T-helper 1 cell treated with Interleukin-12 subunit alpha and Interleukin-12 subunit beta and Interleukin-4 antibody, amounts not matched to agents 30 μg/mL and 1 μg/mL, for 36 hours (primary cell): ENCODE data around the gene EPHA6.
"Not testable (repeated sequence)": the region's sequence is repeated elsewhere in the genome, so short reads cannot be mapped to it uniquely, and the experiment has no call there.

ENCODE experiments used
- H3K27ac Mint-ChIP-seq: one replicate; pipeline ENCODE4 v1.8.0; 2021; ENCODE audit warnings: mild to moderate bottlenecking, mixed read lengths
- H3K27me3 Mint-ChIP-seq: one replicate; pipeline ENCODE4 v1.8.0; 2021; ENCODE audit warnings: low read depth, mixed read lengths
- H3K36me3 Mint-ChIP-seq: one replicate; pipeline ENCODE4 v1.8.0; 2021; ENCODE audit warnings: low read depth, mixed read lengths
- H3K4me1 Mint-ChIP-seq: one replicate; pipeline ENCODE4 v1.8.0; 2021; ENCODE audit warnings: low read depth, mixed read lengths
- H3K4me3 Mint-ChIP-seq: one replicate; pipeline ENCODE4 v1.8.0; 2021; ENCODE audit warnings: mild to moderate bottlenecking, moderate library complexity, mixed read lengths
- H3K9me3 Mint-ChIP-seq: one replicate; pipeline ENCODE4 v1.8.0; 2021; ENCODE audit warnings: mixed read lengths

The EPHA6 gene

DNA sequence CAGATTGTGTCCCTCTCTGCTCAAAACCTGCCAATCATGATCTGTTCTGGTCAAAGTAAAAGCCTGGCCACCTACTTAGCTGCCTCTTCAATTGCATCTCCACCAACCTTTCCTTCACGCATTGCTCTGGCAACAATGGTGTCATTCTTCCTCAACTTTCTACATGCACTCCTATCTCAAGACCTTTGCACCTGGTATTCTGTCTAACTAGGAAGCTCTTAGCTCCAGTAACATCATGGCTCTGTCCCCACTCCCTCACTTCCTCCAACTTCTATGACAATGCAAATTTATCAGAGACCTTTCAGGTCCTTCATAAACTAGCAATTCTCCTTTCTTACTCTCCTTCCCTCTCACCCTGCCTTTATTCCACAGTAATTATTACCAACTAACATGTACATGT is 682.7 kb downstream of the EPHA6 start:
- H3K27me3 Mint-ChIP-seq: no peaks in the 10 kb centered on the region
- H3K36me3 Mint-ChIP-seq: no peaks in the 10 kb centered on the region
- H3K9me3 Mint-ChIP-seq: peaks cover 5% of the 10 kb centered on the region

DNA sequence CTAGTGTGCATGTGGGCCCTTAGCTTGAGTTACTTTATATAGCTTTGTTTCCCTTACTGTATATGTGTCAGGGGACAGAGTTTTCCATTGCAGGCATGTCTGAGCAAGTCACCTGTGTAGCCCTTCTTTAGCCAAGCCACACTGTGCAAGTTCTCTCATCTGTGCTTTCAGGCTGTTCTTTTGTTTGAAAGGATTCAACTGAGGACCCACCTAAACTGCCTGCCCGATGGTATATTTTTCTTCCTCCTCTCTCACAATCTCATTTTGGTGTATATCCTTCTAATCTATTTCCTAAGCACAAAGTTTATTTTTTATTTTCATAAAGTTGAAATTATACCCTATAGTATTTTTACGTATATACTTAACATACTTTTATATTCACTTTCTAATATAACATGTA is 690.1 kb downstream of the EPHA6 start:
- H3K27ac Mint-ChIP-seq: no peak overlapping the region
- no peak overlapping the region for H3K4me3 Mint-ChIP-seq
- H3K4me1 Mint-ChIP-seq: no peaks in the 10 kb centered on the region
- no peaks in the 10 kb centered on the region for H3K27me3 Mint-ChIP-seq
- peaks cover 21% of the 10 kb centered on the region for H3K9me3 Mint-ChIP-seq
- H3K36me3 Mint-ChIP-seq: no peaks in the 10 kb centered on the region

More for the DNA sequence above, 682.7 kb downstream of the EPHA6 start:
- H3K4me3 Mint-ChIP-seq: no peak overlapping the region
- no peak overlapping the region for H3K27ac Mint-ChIP-seq
- H3K4me1 Mint-ChIP-seq: no peaks in the 10 kb centered on the region

DNA sequence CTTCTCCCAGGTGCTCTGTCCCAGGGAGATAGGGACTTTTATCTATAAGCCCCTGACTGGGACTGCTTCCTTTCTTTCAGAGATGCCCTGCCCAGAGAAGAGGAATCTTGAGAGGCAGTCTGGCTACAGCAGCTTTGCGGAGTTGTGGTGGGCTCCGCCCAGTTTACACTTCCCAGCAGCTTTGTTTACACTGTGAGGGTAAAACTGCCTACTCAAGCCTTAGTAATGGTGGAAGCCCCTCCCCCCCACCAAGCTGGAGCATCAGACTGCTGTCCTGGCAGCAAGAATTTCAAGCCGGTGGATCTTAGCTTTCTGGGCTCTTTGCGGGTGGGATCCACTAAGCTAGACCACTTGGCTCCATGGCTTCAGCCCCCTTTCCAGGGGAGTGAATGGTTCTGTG is 696.4 kb downstream of the EPHA6 start:
- H3K36me3 Mint-ChIP-seq: no peaks in the 10 kb centered on the region
- no peaks in the 10 kb centered on the region for H3K4me1 Mint-ChIP-seq
- no peak overlapping the region for H3K4me3 Mint-ChIP-seq
- no peak overlapping the region for H3K27ac Mint-ChIP-seq
- peaks cover 6% of the 10 kb centered on the region for H3K9me3 Mint-ChIP-seq
- H3K27me3 Mint-ChIP-seq: no peaks in the 10 kb centered on the region

DNA sequence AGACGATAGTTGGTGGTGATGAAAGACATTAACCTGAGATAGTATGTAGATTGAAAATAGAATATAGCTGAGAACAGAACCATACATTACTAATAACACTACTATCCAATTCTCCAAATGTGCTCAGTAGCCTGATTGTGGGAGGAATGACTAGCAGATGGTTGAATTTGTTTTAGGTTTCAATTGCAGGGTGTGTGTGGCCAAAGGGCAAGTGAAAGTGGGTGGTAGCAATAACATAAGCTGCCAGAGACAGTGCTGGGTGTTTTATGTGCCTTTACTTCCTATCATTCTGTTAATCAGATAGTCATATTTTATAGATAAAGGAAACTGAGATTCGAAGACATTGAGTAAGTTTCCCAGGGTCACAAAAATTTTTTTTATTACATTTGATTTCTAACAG is 700.7 kb downstream of the EPHA6 start:
- Mint-ChIP-seq H3K4me1 (no peaks in the 10 kb centered on the region), H3K27ac (no peak overlapping the region), H3K36me3 (no peaks in the 10 kb centered on the region), H3K27me3 (no peaks in the 10 kb centered on the region), H3K9me3 (no peaks in the 10 kb centered on the region), H3K4me3 (no peak overlapping the region)

DNA sequence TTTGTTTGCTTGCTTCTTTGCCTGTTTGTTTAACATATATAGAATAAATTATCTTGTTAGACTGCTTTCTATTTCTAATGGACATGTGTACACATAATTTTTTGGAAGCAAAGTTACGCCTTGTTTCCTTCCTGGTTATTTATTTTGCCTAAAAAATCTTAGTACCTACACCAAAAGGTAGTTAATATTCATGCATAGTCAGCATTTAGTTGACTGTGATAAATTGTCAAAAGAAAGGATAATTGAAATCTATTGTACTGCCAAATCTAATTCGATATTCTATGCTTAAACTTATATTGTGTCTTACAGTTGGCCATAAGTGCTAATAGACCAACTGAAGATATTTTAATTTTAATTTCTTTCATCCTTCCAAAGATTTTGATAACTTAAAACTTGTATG is 716.3 kb downstream of the EPHA6 start:
- Mint-ChIP-seq H3K27me3 (no peaks in the 10 kb centered on the region), H3K27ac (no peak overlapping the region), H3K9me3 (no peaks in the 10 kb centered on the region), H3K4me1 (no peaks in the 10 kb centered on the region), H3K4me3 (no peak overlapping the region), H3K36me3 (no peaks in the 10 kb centered on the region)

DNA sequence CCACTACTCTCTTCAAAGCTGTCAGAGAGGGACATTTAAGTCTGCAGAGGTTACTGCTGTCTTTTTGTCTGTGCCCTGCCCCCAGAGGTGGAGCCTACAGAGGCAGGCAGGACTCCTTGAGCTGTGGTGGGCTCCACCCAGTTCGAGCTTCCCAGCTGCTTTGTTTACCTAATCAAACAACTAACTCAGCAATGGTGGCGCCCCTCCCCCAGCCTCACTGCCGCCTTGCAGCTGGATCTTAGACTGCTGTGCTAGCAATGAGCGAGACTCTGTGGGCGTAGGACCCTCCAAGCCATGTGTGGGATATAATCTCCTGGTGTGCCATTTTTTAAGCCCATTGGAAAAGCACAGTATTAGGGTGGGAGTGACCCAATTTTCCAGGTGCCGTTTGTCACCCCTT is 733.2 kb downstream of the EPHA6 start:
- H3K9me3 Mint-ChIP-seq, H3K27me3 Mint-ChIP-seq, H3K4me1 Mint-ChIP-seq, H3K4me3 Mint-ChIP-seq, H3K27ac Mint-ChIP-seq, H3K36me3 Mint-ChIP-seq: not testable (repeated sequence)

DNA sequence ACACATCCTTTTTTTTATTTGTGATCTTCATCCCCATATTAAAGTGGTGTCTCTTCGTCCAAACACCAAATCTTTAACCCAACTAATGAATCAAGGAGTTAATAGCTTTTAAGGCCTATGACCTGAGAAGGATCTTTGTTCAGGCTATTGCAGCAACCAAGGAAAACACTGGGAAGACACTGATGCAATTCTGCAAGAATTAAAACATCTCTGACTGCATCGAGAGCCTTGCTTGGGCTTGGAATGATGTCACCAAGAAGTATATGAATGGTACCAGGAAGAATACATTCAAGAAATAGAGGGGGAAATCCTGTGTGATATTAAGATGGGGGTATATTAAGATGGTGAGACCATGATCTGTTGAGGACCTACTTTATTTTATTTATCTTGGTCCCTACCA is 736.0 kb downstream of the EPHA6 start:
- no peak overlapping the region for H3K27ac Mint-ChIP-seq
- no peak overlapping the region for H3K4me3 Mint-ChIP-seq
- no peaks in the 10 kb centered on the region for H3K4me1 Mint-ChIP-seq
- no peaks in the 10 kb centered on the region for H3K27me3 Mint-ChIP-seq
- H3K36me3 Mint-ChIP-seq: no peaks in the 10 kb centered on the region
- H3K9me3 Mint-ChIP-seq: peaks cover 4% of the 10 kb centered on the region

DNA sequence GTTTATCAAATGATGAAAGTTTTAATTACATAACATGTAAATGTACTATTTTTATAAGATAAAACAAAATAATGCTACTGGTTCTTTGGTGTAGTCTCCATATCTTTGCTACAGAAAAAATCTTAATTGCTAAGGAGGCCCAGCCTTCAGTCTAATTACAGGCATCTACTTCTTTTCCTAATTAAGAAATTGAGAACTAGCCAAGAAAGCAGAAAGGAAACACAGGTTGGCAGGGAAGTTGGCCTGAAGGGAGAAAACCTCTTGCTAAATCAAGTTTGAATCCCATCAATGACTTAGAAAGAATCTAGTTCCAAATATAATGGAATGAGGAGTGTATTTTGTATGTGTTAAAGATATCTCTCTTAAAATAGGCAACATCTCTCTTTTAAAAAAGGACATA is 737.8 kb downstream of the EPHA6 start:
- H3K4me1 Mint-ChIP-seq: no peaks in the 10 kb centered on the region
- no peak overlapping the region for H3K27ac Mint-ChIP-seq
- H3K4me3 Mint-ChIP-seq: no peak overlapping the region
- H3K36me3 Mint-ChIP-seq: no peaks in the 10 kb centered on the region
- H3K9me3 Mint-ChIP-seq: no peaks in the 10 kb centered on the region
- no peaks in the 10 kb centered on the region for H3K27me3 Mint-ChIP-seq

DNA sequence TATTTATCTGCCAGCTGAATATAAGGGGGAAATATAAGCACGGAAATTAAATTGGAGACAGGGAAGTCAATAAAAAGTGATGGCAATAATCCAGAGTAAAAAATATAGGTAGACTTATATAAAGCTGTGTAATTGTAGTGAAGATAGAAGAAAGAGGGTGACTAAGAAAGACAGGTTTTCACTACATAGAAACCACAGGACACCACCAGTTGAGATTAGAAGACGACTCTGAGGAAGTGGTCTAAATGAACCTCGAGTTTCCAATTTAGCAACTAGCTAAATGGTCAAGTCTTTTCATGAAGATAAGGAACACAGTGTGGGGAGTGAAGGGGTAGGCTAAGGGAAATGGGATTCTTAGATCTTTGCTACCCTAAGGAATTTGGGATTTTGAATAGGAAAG is 761.3 kb downstream of the EPHA6 start:
- Mint-ChIP-seq H3K9me3 (no peaks in the 10 kb centered on the region), H3K4me1 (no peaks in the 10 kb centered on the region), H3K4me3 (no peak overlapping the region), H3K27me3 (no peaks in the 10 kb centered on the region), H3K27ac (no peak overlapping the region), H3K36me3 (no peaks in the 10 kb centered on the region)

DNA sequence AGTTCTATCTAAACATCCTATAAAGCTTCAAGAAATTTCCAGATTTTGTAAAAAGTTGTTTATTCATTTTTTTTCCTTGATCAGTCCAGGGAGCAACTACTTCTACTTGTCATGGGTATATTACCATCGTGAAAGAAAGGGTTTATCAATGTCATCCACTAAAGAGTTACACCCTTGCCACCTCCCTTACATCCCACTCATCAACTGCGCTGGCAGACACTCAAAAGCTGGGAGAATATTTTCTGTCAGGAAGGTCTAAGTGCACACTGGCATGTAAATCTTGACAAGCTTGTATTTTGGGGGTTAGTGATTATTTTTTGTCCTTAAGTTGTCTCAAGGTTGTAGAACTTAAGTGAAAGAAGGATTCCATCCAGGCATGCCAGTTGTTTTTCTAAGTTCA is 761.8 kb downstream of the EPHA6 start:
- H3K9me3 Mint-ChIP-seq: no peaks in the 10 kb centered on the region
- no peaks in the 10 kb centered on the region for H3K4me1 Mint-ChIP-seq
- H3K27me3 Mint-ChIP-seq: no peaks in the 10 kb centered on the region
- no peaks in the 10 kb centered on the region for H3K36me3 Mint-ChIP-seq
- no peak overlapping the region for H3K27ac Mint-ChIP-seq
- H3K4me3 Mint-ChIP-seq: no peak overlapping the region

DNA sequence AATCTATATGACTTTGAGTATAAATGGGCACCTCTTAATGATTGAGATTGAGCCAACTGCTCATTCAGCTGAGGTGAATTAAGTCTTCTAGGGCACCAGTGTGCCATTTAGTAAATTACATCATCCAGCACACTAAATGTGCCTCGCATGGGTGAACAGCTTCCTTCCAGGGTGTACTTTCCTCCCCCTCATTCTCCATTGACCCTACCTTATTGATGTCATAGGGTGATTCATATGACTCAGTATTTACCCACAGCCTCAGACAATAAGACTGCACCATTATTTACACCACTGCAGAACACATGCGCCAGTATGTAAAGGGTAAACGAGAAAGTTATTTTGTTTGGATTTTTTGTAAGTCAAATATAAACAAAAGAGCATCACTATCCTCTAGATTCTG is 765.0 kb downstream of the EPHA6 start:
- Mint-ChIP-seq H3K4me3 (no peak overlapping the region), H3K36me3 (no peaks in the 10 kb centered on the region), H3K27ac (no peak overlapping the region), H3K4me1 (no peaks in the 10 kb centered on the region), H3K27me3 (no peaks in the 10 kb centered on the region), H3K9me3 (no peaks in the 10 kb centered on the region)

DNA sequence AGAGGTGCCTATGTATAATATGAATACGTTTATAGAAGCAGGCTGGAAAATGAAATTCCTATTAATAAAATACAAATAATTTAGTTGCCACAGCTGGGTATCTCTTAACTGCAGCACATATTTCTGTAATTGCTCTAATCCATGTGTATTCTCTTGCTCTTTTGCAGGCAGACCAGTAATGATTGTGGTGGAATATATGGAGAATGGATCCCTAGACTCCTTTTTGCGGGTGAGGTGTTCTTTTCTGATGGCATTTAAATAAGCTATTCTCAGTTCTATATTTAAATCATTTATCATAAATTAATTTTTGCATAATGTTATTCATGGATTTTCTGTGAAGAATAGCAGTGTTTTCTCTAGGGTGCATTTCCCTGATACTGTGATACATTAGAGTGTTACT is 796.2 kb downstream of the EPHA6 start:
- Mint-ChIP-seq H3K4me3 (no peak overlapping the region), H3K4me1 (no peaks in the 10 kb centered on the region), H3K36me3 (no peaks in the 10 kb centered on the region), H3K27me3 (no peaks in the 10 kb centered on the region), H3K27ac (no peak overlapping the region), H3K9me3 (no peaks in the 10 kb centered on the region)

DNA sequence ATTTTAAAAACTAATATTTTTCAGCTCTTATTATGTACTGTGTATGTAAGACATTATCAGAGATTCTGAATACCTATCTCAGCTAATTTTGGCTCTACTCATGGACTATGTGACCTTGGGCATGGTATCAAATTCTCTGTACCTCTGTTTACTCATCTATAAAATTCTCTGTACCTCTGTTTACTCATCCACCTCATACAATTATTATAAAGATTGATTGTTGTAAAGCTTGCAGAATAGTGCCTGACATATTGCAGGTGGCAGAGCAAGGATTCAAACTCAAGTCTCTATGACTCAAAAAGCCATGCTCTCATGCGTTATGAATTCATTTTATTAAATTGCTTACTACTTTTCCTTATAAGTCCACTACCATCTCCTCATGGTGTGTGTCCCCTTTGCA is 798.2 kb downstream of the EPHA6 start:
- no peak overlapping the region for H3K4me3 Mint-ChIP-seq
- no peaks in the 10 kb centered on the region for H3K9me3 Mint-ChIP-seq
- H3K36me3 Mint-ChIP-seq: no peaks in the 10 kb centered on the region
- no peaks in the 10 kb centered on the region for H3K27me3 Mint-ChIP-seq
- H3K27ac Mint-ChIP-seq: no peak overlapping the region
- H3K4me1 Mint-ChIP-seq: no peaks in the 10 kb centered on the region

DNA sequence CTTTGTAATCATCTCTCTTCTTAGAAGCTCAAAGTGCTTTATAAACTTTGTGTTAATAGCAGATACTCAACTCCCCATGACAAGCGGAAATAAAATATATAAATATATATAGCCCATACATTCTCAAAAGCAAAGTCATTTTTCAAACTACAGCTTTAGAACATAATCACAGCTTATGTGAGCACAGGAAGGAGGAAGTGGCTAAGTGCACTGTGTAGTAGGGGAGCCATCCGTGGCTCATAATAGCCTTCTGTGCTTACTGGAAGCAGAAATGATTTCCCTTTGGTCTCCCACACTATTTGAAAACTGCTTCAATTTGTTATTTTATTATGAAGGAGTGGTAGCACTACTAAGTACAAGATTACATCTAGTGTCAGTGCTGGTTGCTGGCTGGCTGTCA is 798.7 kb downstream of the EPHA6 start:
- Mint-ChIP-seq H3K27me3 (no peaks in the 10 kb centered on the region), H3K4me3 (no peak overlapping the region), H3K36me3 (no peaks in the 10 kb centered on the region), H3K9me3 (peaks cover 5% of the 10 kb centered on the region), H3K4me1 (no peaks in the 10 kb centered on the region), H3K27ac (no peak overlapping the region)

DNA sequence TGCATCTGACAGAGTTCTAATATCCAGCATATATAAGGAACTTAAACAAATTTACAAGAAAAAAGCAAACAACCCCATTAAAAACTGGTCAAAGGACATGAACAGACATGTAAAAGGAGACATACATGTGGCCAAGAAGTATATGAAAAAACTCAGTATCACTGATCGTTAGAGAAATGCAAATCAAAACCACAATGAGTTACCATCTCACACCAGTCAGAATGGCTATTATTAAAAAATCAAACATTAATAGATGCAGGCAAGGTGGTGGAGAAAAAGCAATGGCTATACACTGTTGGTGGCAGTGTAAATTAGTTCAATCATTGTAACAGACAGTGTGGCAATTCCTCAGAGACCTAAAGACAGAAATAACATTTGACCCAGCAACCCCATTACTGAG is 806.1 kb downstream of the EPHA6 start:
- H3K4me3 Mint-ChIP-seq, H3K9me3 Mint-ChIP-seq, H3K27me3 Mint-ChIP-seq: not testable (repeated sequence)

DNA sequence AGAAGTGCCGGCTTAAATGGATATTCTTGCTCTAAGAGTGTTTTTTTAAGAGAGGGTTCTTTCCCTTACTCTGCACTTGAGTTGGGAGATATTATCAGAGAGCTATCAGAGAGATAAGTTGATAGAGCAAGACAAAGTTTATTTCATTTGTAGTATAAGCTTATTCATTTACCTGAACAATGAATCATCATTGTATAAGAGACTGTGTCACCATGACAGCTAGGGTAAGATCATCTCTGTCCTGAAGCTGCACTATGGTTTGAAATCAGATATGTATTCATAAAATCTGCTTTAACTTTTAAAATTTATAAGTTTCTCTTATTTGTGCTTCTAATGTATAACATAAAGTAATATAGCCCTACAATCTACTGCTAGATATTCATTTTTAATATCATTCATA is 822.1 kb downstream of the EPHA6 start:
- Mint-ChIP-seq H3K4me3 (no peak overlapping the region), H3K27me3 (no peaks in the 10 kb centered on the region), H3K9me3 (no peaks in the 10 kb centered on the region), H3K27ac (no peak overlapping the region), H3K4me1 (no peaks in the 10 kb centered on the region), H3K36me3 (no peaks in the 10 kb centered on the region)

More for the DNA sequence above, 806.1 kb downstream of the EPHA6 start:
- H3K27ac Mint-ChIP-seq, H3K4me1 Mint-ChIP-seq, H3K36me3 Mint-ChIP-seq: not testable (repeated sequence)
